IPS-20b (cell line): Measurements from ENCODE around the gene PLD5.
"Not testable (repeated sequence)": the region's sequence is repeated elsewhere in the genome, so short reads cannot be mapped to it uniquely, and the experiment has no call there.

ENCODE experiments used
- H3K27ac ChIP-seq: one replicate; pipeline ENCODE4 v1.5.1; 2013; ENCODE audit warnings: low read length
- H3K27me3 ChIP-seq: 2 replicates; pipeline ENCODE4 v1.6.1; 2013; ENCODE audit warnings: mild to moderate bottlenecking, low read length, inconsistent platforms; ENCODE audit not compliant: insufficient read depth
- H3K36me3 ChIP-seq: 2 replicates; pipeline ENCODE4 v1.6.1; 2013; ENCODE audit warnings: low read depth, mild to moderate bottlenecking, inconsistent platforms, low read length, moderate library complexity; ENCODE audit not compliant: insufficient read depth
- H3K4me1 ChIP-seq: 2 replicates; pipeline ENCODE4 v1.6.1; 2013; ENCODE audit warnings: mild to moderate bottlenecking, control low read depth, inconsistent platforms, low read length, moderate library complexity; ENCODE audit not compliant: insufficient read depth
- H3K4me3 ChIP-seq: 2 replicates; pipeline ENCODE4 v1.5.1; 2013; ENCODE audit warnings: mild to moderate bottlenecking, low read length, inconsistent platforms
- H3K9ac ChIP-seq: 2 replicates; pipeline ENCODE4 v1.6.1; 2013; ENCODE audit warnings: low read depth, mild to moderate bottlenecking, inconsistent platforms, low read length, moderate library complexity
- H3K9me3 ChIP-seq: 2 replicates; pipeline ENCODE4 v1.6.1; 2013; ENCODE audit warnings: mild to moderate bottlenecking, low read depth, low read length, inconsistent platforms; ENCODE audit not compliant: insufficient read depth

The PLD5 gene

GRCh38 chr1:242314865-242315264 is 209.6 kb downstream of the PLD5 start:
- H3K4me3 ChIP-seq, H3K9ac ChIP-seq, H3K9me3 ChIP-seq, H3K36me3 ChIP-seq, H3K27me3 ChIP-seq, H3K4me1 ChIP-seq, H3K27ac ChIP-seq: not testable (repeated sequence)

DNA sequence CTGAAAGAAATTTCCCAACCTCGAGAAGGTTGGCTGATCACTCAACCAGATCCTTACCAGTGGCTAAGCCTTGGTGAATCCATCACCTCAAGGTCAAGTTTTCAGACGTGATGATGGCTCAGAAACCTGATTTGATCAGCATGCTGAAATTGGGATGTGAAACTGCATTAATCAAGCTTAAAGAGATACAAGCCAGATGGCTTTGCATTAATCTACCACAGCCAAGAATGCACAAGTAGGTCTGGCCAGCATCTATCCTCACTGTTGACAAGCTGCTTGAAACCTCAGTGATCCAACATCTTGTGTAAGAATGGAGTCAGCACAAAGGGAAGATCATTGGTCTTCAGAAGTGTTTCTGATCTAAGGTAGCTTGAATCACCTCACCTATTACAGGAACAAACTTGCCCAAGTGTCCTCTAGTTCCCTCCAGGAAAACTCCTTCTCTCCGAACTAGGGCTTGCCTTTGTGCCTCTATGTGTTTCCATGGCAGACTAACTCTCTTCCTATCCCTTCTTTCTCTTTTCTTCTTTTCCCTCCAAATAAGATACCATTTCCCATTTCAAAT is 210.3 kb downstream of the PLD5 start:
- not testable (repeated sequence) for H3K9ac ChIP-seq, H3K9me3 ChIP-seq, H3K4me1 ChIP-seq, H3K27me3 ChIP-seq, H3K4me3 ChIP-seq, H3K36me3 ChIP-seq, H3K27ac ChIP-seq

DNA sequence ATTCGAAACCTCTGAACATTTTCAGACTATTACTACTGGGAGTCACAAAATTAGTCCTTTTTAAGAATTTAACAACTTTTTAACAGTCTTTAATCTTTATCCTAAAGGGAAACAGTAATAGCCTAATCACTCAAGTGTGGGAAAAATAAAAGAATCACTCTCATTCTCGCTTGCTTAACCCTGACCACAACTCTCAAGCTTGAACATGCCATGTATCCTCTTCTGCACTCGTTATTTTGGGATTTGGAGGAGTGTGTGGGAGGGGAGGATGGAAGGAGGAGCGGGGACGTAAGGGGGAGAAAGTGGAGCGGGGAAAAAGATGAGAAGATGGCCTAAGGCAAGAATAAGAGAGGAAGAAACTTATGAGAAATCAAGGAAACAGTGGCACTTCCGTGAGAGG is 215.8 kb downstream of the PLD5 start:
- H3K9me3 ChIP-seq, H3K36me3 ChIP-seq, H3K4me1 ChIP-seq, H3K4me3 ChIP-seq, H3K9ac ChIP-seq, H3K27me3 ChIP-seq, H3K27ac ChIP-seq: not testable (repeated sequence)

GRCh38 chr1:242293781-242294180 is 230.7 kb downstream of the PLD5 start:
- not testable (repeated sequence) for H3K4me1 ChIP-seq, H3K9ac ChIP-seq

DNA sequence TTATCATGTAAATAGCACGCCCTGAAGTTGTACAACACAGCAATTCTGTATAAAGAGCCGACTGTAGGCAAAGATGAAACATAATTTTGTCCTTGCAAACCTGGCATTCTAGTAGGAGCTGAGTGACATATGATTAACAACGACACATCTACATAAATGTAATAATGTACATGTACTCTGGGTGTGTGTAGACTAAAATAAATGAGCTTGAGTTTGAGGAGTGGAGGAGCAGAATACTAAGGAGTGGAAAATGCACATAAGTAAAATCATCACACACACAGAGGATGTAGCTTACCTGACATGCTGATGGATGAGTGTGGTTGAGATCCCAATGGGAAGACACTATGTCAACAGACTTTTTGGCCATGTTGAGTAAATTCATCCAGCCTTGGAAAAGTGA is 236.4 kb downstream of the PLD5 start:
- H3K9ac ChIP-seq, H3K9me3 ChIP-seq, H3K36me3 ChIP-seq, H3K27ac ChIP-seq, H3K4me1 ChIP-seq, H3K27me3 ChIP-seq, H3K4me3 ChIP-seq: not testable (repeated sequence)

More at GRCh38 chr1:242293781-242294180, 230.7 kb downstream of the PLD5 start:
- not testable (repeated sequence) for H3K9me3 ChIP-seq, H3K27ac ChIP-seq, H3K27me3 ChIP-seq, H3K4me3 ChIP-seq, H3K36me3 ChIP-seq

DNA sequence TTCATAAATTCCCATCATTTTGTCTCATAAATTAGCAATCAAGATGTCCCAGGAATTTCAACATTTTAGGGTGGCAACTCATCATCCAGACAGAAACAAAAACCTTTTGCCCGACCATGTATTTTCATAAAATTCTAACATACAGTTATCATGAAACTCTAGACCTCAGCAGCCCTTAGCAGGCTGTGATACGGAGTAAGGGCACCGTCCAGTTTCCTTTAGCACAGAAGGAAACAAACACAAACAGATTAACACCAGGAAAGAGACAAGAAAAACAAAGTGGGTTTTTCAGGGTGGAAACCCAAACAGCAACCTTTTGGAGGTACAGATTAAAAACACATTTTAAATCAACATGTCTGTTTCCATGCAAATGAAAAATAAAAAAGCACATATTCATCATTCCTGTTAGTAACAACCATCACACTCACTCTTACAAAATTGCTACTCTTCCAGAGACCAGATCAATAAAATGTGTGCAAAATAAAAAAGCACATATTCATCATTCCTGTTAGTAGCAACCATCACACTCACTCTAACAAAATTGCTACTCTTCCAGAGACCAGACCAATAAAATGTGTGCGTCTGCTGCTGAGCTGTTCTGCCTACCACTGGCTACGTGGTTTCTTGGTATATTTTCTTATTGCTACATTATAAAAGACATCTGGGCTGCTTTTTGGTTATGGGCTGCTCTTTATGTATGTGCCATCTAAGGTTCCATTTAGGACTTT is 241.6 kb downstream of the PLD5 start:
- not testable (repeated sequence) for H3K4me3 ChIP-seq, H3K9ac ChIP-seq, H3K27ac ChIP-seq, H3K4me1 ChIP-seq, H3K36me3 ChIP-seq, H3K27me3 ChIP-seq, H3K9me3 ChIP-seq

- not testable (repeated sequence) for H3K4me1 ChIP-seq, H3K9ac ChIP-seq, H3K36me3 ChIP-seq, H3K27me3 ChIP-seq, H3K9me3 ChIP-seq, H3K4me3 ChIP-seq, H3K27ac ChIP-seq
Observed at GRCh38 chr1:242278406-242278805, 246.1 kb downstream of the PLD5 start.

- not testable (repeated sequence) for H3K36me3 ChIP-seq, H3K4me1 ChIP-seq, H3K9me3 ChIP-seq, H3K27me3 ChIP-seq, H3K4me3 ChIP-seq, H3K9ac ChIP-seq, H3K27ac ChIP-seq
Observed at GRCh38 chr1:242276769-242277168, 247.7 kb downstream of the PLD5 start.

DNA sequence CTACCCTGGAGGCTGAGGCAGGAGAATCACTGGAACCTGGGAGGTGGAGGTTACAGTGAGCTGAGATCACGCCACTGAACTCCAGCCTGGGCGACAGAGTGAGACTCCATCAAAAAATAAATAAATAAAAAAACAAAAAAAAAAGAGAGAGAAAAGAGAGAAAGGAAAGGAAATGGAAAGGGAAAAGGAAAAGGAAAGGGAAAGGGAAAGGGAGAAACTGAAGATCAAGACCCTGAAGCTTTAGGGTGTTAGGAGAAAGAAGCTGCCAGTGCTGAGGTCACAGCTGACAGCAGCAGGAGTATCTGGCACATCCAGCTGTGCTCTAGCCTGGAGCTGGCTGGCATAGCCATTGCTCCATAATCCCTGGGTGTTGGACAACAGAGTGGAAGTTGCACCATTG is 257.5 kb downstream of the PLD5 start:
- not testable (repeated sequence) for H3K4me3 ChIP-seq, H3K9ac ChIP-seq, H3K4me1 ChIP-seq, H3K9me3 ChIP-seq, H3K27ac ChIP-seq, H3K36me3 ChIP-seq, H3K27me3 ChIP-seq

GRCh38 chr1:242264419-242264818 is 260.1 kb downstream of the PLD5 start:
- H3K4me3 ChIP-seq, H3K4me1 ChIP-seq, H3K36me3 ChIP-seq, H3K27me3 ChIP-seq, H3K9ac ChIP-seq, H3K27ac ChIP-seq, H3K9me3 ChIP-seq: not testable (repeated sequence)

DNA sequence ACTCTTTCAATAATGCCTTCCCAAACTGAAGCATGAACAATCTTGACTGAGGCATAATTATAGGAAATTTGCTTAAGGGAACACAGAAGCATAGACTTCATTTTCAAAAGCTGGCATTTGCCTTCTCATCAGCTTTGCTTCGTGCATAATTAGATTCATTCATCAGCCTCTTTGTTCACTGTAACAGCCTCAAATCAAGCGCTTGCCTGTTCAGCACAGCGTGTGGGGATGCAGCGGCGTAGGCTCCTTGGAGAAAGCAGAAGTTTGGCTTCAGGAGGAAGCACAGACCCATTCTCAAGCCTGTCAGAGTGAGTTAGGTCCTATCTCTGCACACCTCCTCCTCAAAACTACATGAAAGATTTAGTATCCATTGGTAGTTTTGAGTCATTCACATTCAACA is 279.2 kb downstream of the PLD5 start:
- Histone ChIP-seq H3K36me3 (no peaks in the 10 kb centered on the region), H3K9me3 (no peaks in the 10 kb centered on the region), H3K9ac (no peak overlapping the region), H3K4me1 (peaks cover 13% of the 10 kb centered on the region), H3K27ac (no peak overlapping the region), H3K4me3 (no peak overlapping the region), H3K27me3 (no peaks in the 10 kb centered on the region)

DNA sequence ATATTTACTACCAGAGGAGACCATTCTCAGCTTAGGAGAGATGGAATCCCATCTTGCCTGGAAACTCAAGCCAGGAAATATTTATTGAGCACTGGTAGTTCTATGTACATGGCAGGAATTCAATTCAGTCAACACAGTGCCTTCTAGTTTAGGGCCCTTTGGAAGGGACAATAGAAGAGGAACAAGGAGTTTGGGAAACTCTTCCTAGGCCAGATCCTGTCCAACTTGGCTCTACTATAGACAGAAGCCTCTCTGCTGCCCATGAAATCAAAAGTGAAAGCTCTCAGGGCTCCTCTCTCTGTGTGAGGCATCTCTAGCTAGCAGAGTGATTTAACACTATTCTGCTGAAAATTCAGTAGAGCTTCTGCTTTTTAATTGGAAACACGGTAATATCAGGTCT is 281.0 kb downstream of the PLD5 start:
- peaks cover 13% of the 10 kb centered on the region for H3K4me1 ChIP-seq
- H3K27ac ChIP-seq = no peak overlapping the region
- H3K27me3 ChIP-seq = no peaks in the 10 kb centered on the region
- no peak overlapping the region for H3K4me3 ChIP-seq
- no peak overlapping the region for H3K9ac ChIP-seq
- no peaks in the 10 kb centered on the region for H3K36me3 ChIP-seq
- no peaks in the 10 kb centered on the region for H3K9me3 ChIP-seq
